IMR-90 (cell line): ENCODE data around the gene TOX3.

ENCODE experiments used
- CHD1 ChIP-seq: IDR thresholded peaks from 2 replicates; pipeline ENCODE4 v1.6.1; 2012; ENCODE audit warnings: low read depth, low read length, improper control_type of control experiment
- CTCF ChIP-seq: conservative IDR thresholded peaks from 2 replicates; pipeline ENCODE4 v1.5.1; 2012; ENCODE audit warnings: mild to moderate bottlenecking, low read depth, low read length, improper control_type of control experiment
- MAZ ChIP-seq: IDR thresholded peaks from 2 replicates; pipeline ENCODE4 v1.6.1; 2012; ENCODE audit warnings: low read depth, mild to moderate bottlenecking, low read length, improper control_type of control experiment, moderate library complexity, borderline replicate concordance
- POLR2A ChIP-seq: IDR thresholded peaks from 2 replicates; pipeline ENCODE4 v1.6.1; 2012; ENCODE audit warnings: mild to moderate bottlenecking, low read depth, low read length
- RAD21 ChIP-seq: IDR thresholded peaks from 2 replicates; pipeline ENCODE4 v1.6.1; 2012; ENCODE audit warnings: low read length, improper control_type of control experiment
- RCOR1 ChIP-seq: IDR thresholded peaks from 2 replicates; pipeline ENCODE4 v1.6.1; 2012; ENCODE audit warnings: mild to moderate bottlenecking, low read length, improper control_type of control experiment; ENCODE audit not compliant: insufficient replicate concordance
- RFX5 ChIP-seq: IDR thresholded peaks from 2 replicates; pipeline ENCODE4 v1.8.0; 2012; ENCODE audit warnings: low read depth, mild to moderate bottlenecking, low read length, moderate library complexity
- SMC3 ChIP-seq: fragments of 150-350 bp; IDR thresholded peaks from 2 replicates; pipeline ENCODE4 v1.6.1; 2016; ENCODE audit warnings: low read depth, mild to moderate bottlenecking, antibody characterized with exemption, low read length, moderate library complexity

GRCh38 chr16:52569701-52570100 is 22.8 kb upstream of the TOX3 start:
- no peak for TF ChIP-seq CTCF
- TF ChIP-seq SMC3: no peak
- no peak for TF ChIP-seq POLR2A
- no peak for TF ChIP-seq MAZ
- no peak for TF ChIP-seq CHD1
- no peak for TF ChIP-seq RFX5
- TF ChIP-seq RAD21: no peak
- TF ChIP-seq RCOR1: no peak
